HG03378 (cell line): Measurements from ENCODE around the gene ENDOU.

Experiments used
- ATAC-seq: cut with Tn5 transposase; IDR thresholded peaks from one replicate; pipeline ENCODE4 v1.9.1; 2021; ENCODE audit warnings: mild to moderate bottlenecking, moderate library complexity; ENCODE audit not compliant: unreplicated experiment

ENDOU gene

GRCh38 chr12:47722136-47722834 is 3.0 kb downstream of the ENDOU start:
- no peak for ATAC-seq

- no peak for ATAC-seq
Observed at GRCh38 chr12:47721431-47721973, 3.8 kb downstream of the ENDOU start.

GRCh38 chr12:47718531-47718930 is 6.8 kb downstream of the ENDOU start:
- no peak for ATAC-seq

- no peak for ATAC-seq
Observed at GRCh38 chr12:47717443-47718193, 7.7 kb downstream of the ENDOU start.

GRCh38 chr12:47717046-47717442 is 8.2 kb downstream of the ENDOU start:
- no peak for ATAC-seq

- no peak for ATAC-seq
Observed at GRCh38 chr12:47715877-47716548, 9.3 kb downstream of the ENDOU start.

- peak; percentile 79 for ATAC-seq
Observed at GRCh38 chr12:47715393-47715876, 9.9 kb downstream of the ENDOU start.

GRCh38 chr12:47714826-47715386 is 10.4 kb downstream of the ENDOU start:
- ATAC-seq, result no peak

GRCh38 chr12:47712171-47712570 is 13.1 kb downstream of the ENDOU start:
- no peak for ATAC-seq

GRCh38 chr12:47711448-47711847 is 13.8 kb downstream of the ENDOU start:
- ATAC-seq, result no peak

- ATAC-seq, result no peak
Observed at GRCh38 chr12:47710278-47710677, 15.0 kb downstream of the ENDOU start.

GRCh38 chr12:47709671-47710070 is 15.6 kb downstream of the ENDOU start:
- ATAC-seq, result no peak

GRCh38 chr12:47709237-47709636 is 16.1 kb downstream of the ENDOU start:
- ATAC-seq, result no peak

GRCh38 chr12:47707905-47708543 is 17.3 kb downstream of the ENDOU start:
- ATAC-seq, result no peak

- ATAC-seq, result no peak
Observed at GRCh38 chr12:47707355-47707754, 17.9 kb downstream of the ENDOU start.

- ATAC-seq, result peak; percentile 64
Observed at GRCh38 chr12:47705566-47706425, 19.5 kb downstream of the ENDOU start, which contains the start of gene RPAP3. TSS of gene RPAP3 (minus strand) at chr12:47706030. CDS start at chr12:47702840, 3,190 bp downstream.

- no peak for ATAC-seq
Observed at GRCh38 chr12:47705229-47705565, 20.1 kb downstream of the ENDOU start.

- no peak for ATAC-seq
Observed at GRCh38 chr12:47704719-47705118, 20.6 kb downstream of the ENDOU start.

GRCh38 chr12:47700263-47700662 is 25.0 kb downstream of the ENDOU start:
- no peak for ATAC-seq

- no peak for ATAC-seq
Observed at GRCh38 chr12:47698631-47699030, 26.7 kb downstream of the ENDOU start.
